Measurements from ENCODE around the gene EFCC1. TPM values are rescaled to one million over a fixed set of nuclear protein-coding genes. Genes with fewer than 3 reads are reported as not detected.

Gene EFCC1
- total RNA-seq, 1 donor from 2014 or later: not detected

DNA sequence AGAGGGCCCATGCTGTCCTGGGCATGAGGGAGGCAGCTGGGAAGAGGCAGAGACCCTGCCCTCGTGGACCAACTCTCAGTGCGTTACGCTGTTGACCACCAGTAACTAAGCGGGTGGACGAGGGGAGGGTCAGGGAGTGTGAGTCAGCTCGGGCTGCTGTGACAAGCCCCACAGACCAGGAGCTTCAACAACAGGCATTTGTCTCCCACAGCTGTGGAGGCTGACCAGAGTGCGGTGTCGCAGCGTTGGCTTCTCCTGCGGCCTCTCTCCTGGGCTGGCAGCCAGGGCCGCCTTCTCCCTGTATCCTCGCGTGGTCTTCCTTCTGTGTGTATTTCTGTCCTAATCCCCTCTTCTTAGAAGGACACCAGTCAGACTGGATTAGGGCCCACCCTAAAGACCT is 13.0 kb downstream of the EFCC1 start:
- no peak overlapping the region for H3K27ac Mint-ChIP-seq (ENCODE audit: unreplicated experiment)
- H3K4me1 Mint-ChIP-seq (ENCODE audit: low read depth, unreplicated experiment): peaks cover 12% of the 10 kb centered on the region
- H3K9me3 Mint-ChIP-seq (ENCODE audit: unreplicated experiment): peaks cover 6% of the 10 kb centered on the region
- no peak overlapping the region for H3K4me3 Mint-ChIP-seq (ENCODE audit: unreplicated experiment)
- DNase-seq: no peak
- peaks cover 4% of the 10 kb centered on the region for H3K27me3 Mint-ChIP-seq (ENCODE audit: unreplicated experiment)
- no peaks in the 10 kb centered on the region for H3K36me3 Mint-ChIP-seq (ENCODE audit: unreplicated experiment)
- TF ChIP-seq, protein P1, sequence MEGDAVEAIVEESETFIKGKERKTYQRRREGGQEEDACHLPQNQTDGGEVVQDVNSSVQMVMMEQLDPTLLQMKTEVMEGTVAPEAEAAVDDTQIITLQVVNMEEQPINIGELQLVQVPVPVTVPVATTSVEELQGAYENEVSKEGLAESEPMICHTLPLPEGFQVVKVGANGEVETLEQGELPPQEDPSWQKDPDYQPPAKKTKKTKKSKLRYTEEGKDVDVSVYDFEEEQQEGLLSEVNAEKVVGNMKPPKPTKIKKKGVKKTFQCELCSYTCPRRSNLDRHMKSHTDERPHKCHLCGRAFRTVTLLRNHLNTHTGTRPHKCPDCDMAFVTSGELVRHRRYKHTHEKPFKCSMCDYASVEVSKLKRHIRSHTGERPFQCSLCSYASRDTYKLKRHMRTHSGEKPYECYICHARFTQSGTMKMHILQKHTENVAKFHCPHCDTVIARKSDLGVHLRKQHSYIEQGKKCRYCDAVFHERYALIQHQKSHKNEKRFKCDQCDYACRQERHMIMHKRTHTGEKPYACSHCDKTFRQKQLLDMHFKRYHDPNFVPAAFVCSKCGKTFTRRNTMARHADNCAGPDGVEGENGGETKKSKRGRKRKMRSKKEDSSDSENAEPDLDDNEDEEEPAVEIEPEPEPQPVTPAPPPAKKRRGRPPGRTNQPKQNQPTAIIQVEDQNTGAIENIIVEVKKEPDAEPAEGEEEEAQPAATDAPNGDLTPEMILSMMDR (IDR thresholded peaks at IDR 0.05; ENCODE audit: partially characterized antibody, unreplicated experiment): no peak

DNA sequence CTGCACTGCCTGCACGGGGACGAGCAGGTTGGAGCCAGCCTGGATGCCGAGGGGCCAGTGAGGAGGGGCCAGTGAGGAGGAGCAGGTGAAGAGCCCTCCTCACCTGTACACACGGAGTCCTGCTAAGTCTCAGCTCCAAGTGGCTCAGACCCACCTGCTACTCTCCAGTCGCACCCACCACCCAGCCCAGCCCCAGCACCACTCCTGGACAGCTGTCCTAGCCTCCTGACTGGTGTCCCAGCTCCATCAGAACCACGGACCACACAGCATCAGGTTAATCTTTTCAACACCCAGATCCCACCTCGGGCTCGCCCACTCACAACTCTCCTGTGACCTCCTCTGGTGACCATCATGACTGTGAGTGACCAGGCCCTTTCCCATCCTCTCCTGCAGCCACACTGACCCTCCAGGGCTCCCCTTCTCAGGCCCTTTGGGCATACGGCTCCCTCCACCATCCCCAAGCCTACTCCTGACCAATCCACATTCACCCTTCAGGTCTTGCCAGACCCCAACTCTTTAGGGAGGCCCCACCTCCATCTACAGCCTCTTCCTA is 13.8 kb downstream of the EFCC1 start:
- H3K4me3 Mint-ChIP-seq (ENCODE audit: unreplicated experiment): no peak overlapping the region
- no peaks in the 10 kb centered on the region for H3K36me3 Mint-ChIP-seq (ENCODE audit: unreplicated experiment)
- DNase-seq: no peak
- H3K9me3 Mint-ChIP-seq (ENCODE audit: unreplicated experiment): peaks cover 6% of the 10 kb centered on the region
- peaks cover 12% of the 10 kb centered on the region for H3K4me1 Mint-ChIP-seq (ENCODE audit: low read depth, unreplicated experiment)
- TF ChIP-seq, protein P1 (IDR thresholded peaks at IDR 0.05; ENCODE audit: partially characterized antibody, unreplicated experiment): no peak
- H3K27me3 Mint-ChIP-seq (ENCODE audit: unreplicated experiment): peaks cover 4% of the 10 kb centered on the region
- no peak overlapping the region for H3K27ac Mint-ChIP-seq (ENCODE audit: unreplicated experiment)

DNA sequence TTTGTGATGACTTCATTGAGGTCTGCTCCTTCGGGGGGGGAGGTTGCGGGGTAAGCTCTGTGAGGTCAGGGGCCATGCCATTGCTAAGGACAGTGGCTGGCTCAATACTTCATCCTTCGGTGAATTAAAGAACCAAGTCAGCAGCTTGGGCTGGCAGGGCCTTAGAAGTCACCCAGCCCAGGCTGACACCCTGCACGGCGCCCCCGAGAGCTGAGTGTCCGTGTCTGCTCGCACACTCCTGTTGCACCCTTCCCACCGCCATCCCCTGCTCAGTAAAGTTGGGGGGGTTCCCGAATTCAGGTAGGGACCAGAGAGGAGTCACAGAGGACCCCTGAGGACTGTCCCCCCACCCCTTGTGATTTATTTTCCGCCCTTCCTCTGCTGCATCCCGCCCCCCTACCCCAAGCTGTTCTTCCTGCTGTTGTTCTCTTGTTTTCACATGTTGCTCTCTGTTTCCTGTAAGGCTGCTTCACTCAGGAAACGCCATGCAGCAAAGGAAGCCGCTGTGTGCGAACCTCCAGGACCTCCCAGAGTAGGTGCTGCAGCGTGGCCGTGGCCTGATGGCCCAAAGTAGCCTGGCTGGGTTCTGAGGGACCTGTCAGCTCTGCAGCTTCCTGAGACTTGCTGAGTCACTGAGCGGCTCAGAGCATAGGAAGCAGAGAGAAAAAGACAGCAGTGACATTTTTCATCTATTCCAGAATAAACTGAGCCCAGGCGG is 14.4 kb downstream of the EFCC1 start:
- Mint-ChIP-seq H3K9me3 (ENCODE audit: unreplicated experiment) (peaks cover 6% of the 10 kb centered on the region), H3K27ac (ENCODE audit: unreplicated experiment) (no peak overlapping the region), H3K4me1 (ENCODE audit: low read depth, unreplicated experiment) (peaks cover 12% of the 10 kb centered on the region), H3K27me3 (ENCODE audit: unreplicated experiment) (peaks cover 4% of the 10 kb centered on the region), H3K4me3 (ENCODE audit: unreplicated experiment) (no peak overlapping the region), H3K36me3 (ENCODE audit: unreplicated experiment) (no peaks in the 10 kb centered on the region)
- TF ChIP-seq, protein P1 (IDR thresholded peaks at IDR 0.05; ENCODE audit: partially characterized antibody, unreplicated experiment): no peak
- no peak for DNase-seq

DNA sequence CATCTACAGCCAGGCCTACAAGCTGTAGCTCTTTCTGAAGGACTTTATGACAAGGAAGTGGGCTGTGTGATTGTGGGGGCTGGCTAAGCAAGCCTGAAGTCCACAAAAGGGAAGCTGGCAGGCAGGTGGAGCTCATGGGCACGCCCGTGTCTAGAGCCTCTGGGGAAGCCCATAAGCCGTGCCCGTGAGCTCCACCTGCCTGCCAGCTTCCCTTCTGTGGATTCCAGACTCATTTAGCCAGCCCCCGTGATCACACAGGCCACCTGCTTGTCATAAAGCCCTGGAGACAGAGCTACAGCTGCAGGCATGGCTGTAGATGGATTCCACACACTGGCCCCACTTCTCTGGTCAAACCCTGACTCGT is 15.2 kb downstream of the EFCC1 start:
- H3K27ac Mint-ChIP-seq (ENCODE audit: unreplicated experiment): no peak overlapping the region
- peaks cover 12% of the 10 kb centered on the region for H3K4me1 Mint-ChIP-seq (ENCODE audit: low read depth, unreplicated experiment)
- H3K27me3 Mint-ChIP-seq (ENCODE audit: unreplicated experiment): peaks cover 4% of the 10 kb centered on the region
- no peak for DNase-seq
- H3K4me3 Mint-ChIP-seq (ENCODE audit: unreplicated experiment): no peak overlapping the region
- TF ChIP-seq, protein P1 (IDR thresholded peaks at IDR 0.05; ENCODE audit: partially characterized antibody, unreplicated experiment): no peak
- no peaks in the 10 kb centered on the region for H3K36me3 Mint-ChIP-seq (ENCODE audit: unreplicated experiment)
- peaks cover 6% of the 10 kb centered on the region for H3K9me3 Mint-ChIP-seq (ENCODE audit: unreplicated experiment)

DNA sequence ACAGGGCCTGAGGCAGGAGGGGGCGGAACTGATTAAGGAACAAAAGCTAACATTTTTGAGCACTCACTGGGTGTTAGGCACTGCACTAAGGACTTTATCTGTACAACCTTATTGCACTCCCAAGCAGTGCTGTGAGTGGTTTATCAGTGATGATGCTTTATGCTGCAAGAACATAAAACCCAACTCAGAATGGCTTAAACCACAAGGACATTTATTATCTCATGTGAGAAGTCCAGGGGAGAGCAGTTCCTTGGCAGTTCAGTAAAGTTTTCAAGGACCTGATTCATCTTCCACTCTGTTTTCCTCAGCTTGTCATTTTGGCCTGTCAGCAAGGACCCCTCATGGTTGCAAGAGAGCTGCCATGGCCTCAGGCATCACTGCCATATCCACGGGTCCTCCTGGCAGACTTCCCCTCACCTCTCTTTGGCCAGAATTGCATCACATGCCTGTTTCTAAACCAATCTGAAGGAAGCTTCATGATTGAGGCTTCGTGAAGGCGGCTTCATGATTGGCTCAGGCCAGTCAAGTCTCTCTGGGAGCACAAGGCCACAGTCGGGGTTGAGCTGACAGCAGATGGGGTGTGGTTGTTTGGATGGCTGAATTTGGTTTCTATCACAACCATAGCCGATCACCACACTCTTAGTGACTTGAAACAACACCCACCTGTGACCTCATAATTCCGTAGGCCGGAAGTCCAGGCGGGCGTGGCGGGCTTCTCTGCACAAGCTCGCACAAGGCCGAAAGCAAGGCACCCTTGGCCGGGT is 15.8 kb downstream of the EFCC1 start:
- no peak overlapping the region for H3K4me3 Mint-ChIP-seq (ENCODE audit: unreplicated experiment)
- no peaks in the 10 kb centered on the region for H3K36me3 Mint-ChIP-seq (ENCODE audit: unreplicated experiment)
- H3K27ac Mint-ChIP-seq (ENCODE audit: unreplicated experiment): no peak overlapping the region
- H3K4me1 Mint-ChIP-seq (ENCODE audit: low read depth, unreplicated experiment): peaks cover 12% of the 10 kb centered on the region
- peaks cover 6% of the 10 kb centered on the region for H3K9me3 Mint-ChIP-seq (ENCODE audit: unreplicated experiment)
- H3K27me3 Mint-ChIP-seq (ENCODE audit: unreplicated experiment): peaks cover 4% of the 10 kb centered on the region
- DNase-seq: no peak
- TF ChIP-seq, protein P1 (IDR thresholded peaks at IDR 0.05; ENCODE audit: partially characterized antibody, unreplicated experiment): no peak

Data from glutamatergic neuron (in vitro differentiated cells).